ENCODE data around the gene VEGFA.

The VEGFA gene

DNA sequence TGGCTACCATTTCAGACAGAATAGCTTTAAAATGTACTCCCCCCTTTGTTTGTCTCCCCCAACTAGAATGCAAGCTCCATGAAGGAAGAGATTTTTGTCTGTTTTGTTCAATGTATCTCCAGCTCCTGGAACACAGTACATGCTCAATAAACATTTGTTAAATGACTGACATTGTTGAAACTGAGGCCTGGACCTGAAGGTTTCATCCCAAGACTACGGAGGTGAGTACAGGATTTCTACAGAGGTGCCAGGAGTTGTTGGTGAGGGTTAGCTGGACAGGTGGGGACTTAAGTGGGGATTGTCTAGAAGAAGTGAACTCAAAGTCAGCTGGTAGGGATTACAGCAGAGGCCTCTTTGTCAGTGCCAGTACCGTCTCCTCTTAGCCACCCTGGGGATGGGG is 19.4 kb downstream of the VEGFA start:
- Histone ChIP-seq H3K9ac (ENCODE audit: low read length) (no peak overlapping the region), H3K4me2 (ENCODE audit: low read length) (no peak overlapping the region), H3K4me3 (ENCODE audit: low read length) (no peak overlapping the region), H3K27ac (ENCODE audit: low read length) (no peak overlapping the region), H3K4me1 (ENCODE audit: low read length) (no peaks in the 10 kb centered on the region), H3K79me2 (ENCODE audit: low read length) (no peaks in the 10 kb centered on the region), H3K36me3 (replicated peaks; ENCODE audit: low read depth, low read length) (peaks cover 22% of the 10 kb centered on the region), H3K27me3 (ENCODE audit: low read depth, low read length) (no peaks in the 10 kb centered on the region), H4K20me1 (ENCODE audit: insufficient read depth, low read length) (peaks cover 19% of the 10 kb centered on the region), H3K9me3 (ENCODE audit: insufficient read depth, low read length) (no peaks in the 10 kb centered on the region), H2AFZ (ENCODE audit: low read depth, low read length) (no peak overlapping the region)
- TF ChIP-seq EZH2phosphoT487 (IDR thresholded peaks at IDR 0.05; ENCODE audit: low read depth): no peak
- TF ChIP-seq, protein P1, sequence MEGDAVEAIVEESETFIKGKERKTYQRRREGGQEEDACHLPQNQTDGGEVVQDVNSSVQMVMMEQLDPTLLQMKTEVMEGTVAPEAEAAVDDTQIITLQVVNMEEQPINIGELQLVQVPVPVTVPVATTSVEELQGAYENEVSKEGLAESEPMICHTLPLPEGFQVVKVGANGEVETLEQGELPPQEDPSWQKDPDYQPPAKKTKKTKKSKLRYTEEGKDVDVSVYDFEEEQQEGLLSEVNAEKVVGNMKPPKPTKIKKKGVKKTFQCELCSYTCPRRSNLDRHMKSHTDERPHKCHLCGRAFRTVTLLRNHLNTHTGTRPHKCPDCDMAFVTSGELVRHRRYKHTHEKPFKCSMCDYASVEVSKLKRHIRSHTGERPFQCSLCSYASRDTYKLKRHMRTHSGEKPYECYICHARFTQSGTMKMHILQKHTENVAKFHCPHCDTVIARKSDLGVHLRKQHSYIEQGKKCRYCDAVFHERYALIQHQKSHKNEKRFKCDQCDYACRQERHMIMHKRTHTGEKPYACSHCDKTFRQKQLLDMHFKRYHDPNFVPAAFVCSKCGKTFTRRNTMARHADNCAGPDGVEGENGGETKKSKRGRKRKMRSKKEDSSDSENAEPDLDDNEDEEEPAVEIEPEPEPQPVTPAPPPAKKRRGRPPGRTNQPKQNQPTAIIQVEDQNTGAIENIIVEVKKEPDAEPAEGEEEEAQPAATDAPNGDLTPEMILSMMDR (IDR thresholded peaks at IDR 0.05; ENCODE audit: low read depth, low read length): no peak

DNA sequence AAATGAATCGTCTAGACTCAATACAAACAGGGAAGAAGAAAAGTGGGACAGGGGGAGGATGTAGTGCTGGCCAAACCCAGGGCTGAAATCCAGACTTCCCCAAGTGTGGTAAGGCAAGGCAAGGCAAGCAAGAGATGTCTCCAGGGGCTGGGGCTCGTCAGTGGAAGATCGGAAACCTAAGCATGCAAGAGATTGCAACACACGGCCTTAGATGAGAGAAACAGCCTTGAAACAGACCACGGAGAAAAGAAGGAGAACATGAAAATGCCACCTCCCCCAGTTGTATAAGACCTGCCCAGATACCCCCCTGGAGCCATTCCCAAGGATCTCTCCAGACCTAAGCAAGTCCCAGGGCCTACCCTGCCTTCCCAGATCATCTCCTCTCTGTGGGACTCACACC is 20.0 kb downstream of the VEGFA start:
- H4K20me1 ChIP-seq (ENCODE audit: insufficient read depth, low read length): peaks cover 16% of the 10 kb centered on the region
- no peak overlapping the region for H3K9ac ChIP-seq (ENCODE audit: low read length)
- H3K4me3 ChIP-seq (ENCODE audit: low read length): no peak overlapping the region
- H2AFZ ChIP-seq (ENCODE audit: low read depth, low read length): no peak overlapping the region
- no peak overlapping the region for H3K27ac ChIP-seq (ENCODE audit: low read length)
- no peak overlapping the region for H3K4me2 ChIP-seq (ENCODE audit: low read length)
- no peaks in the 10 kb centered on the region for H3K27me3 ChIP-seq (ENCODE audit: low read depth, low read length)
- H3K79me2 ChIP-seq (ENCODE audit: low read length): no peaks in the 10 kb centered on the region
- H3K4me1 ChIP-seq (ENCODE audit: low read length): no peaks in the 10 kb centered on the region
- no peaks in the 10 kb centered on the region for H3K9me3 ChIP-seq (ENCODE audit: insufficient read depth, low read length)
- H3K36me3 ChIP-seq (replicated peaks; ENCODE audit: low read depth, low read length): peaks cover 18% of the 10 kb centered on the region
- TF ChIP-seq, protein P1 (IDR thresholded peaks at IDR 0.05; ENCODE audit: low read depth, low read length): no peak
- TF ChIP-seq EZH2phosphoT487 (IDR thresholded peaks at IDR 0.05; ENCODE audit: low read depth): no peak

DNA sequence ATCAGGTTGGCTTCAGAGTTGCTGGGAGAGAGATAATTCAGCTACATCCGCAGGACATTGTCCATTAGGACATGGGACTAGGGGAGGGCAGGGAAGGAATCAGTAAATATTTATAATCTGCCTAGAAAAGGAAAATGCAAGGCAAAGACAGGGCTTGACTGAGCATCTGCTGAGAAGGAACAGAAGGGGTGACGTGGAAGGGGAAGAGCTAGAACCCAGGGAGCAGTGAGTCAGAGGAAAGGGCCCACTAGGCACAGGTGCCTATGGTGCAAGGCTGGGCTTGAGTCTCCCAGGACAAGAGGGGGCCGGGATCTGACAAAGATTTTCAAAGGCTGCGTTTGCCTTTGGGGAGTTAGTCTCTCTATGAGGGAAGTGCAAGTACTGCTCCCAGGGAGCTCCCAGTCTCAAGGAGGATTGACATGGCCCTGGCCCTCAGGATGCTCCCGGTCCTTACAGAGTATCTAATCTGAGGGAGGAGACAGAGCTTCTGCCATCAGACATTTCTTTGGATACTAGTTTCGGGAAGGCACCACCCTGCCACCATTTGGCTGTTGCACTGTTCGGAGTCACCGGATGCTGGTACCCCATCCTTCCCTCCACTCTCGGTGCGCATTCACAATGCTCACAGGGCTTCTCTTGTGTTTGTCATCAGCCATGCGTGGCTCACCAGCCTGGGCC is 21.9 kb downstream of the VEGFA start:
- no peaks in the 10 kb centered on the region for H3K79me2 ChIP-seq (ENCODE audit: low read length)
- H4K20me1 ChIP-seq (ENCODE audit: insufficient read depth, low read length): peaks cover 4% of the 10 kb centered on the region; the same call in 1 of the 2 replicates
- H3K9me3 ChIP-seq (ENCODE audit: insufficient read depth, low read length): no peaks in the 10 kb centered on the region
- H2AFZ ChIP-seq (ENCODE audit: low read depth, low read length): no peak overlapping the region
- no peak overlapping the region for H3K9ac ChIP-seq (ENCODE audit: low read length)
- H3K4me2 ChIP-seq (ENCODE audit: low read length): no peak overlapping the region
- H3K4me1 ChIP-seq (ENCODE audit: low read length): no peaks in the 10 kb centered on the region
- no peak overlapping the region for H3K4me3 ChIP-seq (ENCODE audit: low read length)
- H3K36me3 ChIP-seq (replicated peaks; ENCODE audit: low read depth, low read length): peaks cover 7% of the 10 kb centered on the region
- H3K27me3 ChIP-seq (ENCODE audit: low read depth, low read length): no peaks in the 10 kb centered on the region
- TF ChIP-seq, protein P1 (IDR thresholded peaks at IDR 0.05; ENCODE audit: low read depth, low read length): no peak
- TF ChIP-seq EZH2phosphoT487 (IDR thresholded peaks at IDR 0.05; ENCODE audit: low read depth): no peak
- H3K27ac ChIP-seq (ENCODE audit: low read length): no peak overlapping the region

DNA sequence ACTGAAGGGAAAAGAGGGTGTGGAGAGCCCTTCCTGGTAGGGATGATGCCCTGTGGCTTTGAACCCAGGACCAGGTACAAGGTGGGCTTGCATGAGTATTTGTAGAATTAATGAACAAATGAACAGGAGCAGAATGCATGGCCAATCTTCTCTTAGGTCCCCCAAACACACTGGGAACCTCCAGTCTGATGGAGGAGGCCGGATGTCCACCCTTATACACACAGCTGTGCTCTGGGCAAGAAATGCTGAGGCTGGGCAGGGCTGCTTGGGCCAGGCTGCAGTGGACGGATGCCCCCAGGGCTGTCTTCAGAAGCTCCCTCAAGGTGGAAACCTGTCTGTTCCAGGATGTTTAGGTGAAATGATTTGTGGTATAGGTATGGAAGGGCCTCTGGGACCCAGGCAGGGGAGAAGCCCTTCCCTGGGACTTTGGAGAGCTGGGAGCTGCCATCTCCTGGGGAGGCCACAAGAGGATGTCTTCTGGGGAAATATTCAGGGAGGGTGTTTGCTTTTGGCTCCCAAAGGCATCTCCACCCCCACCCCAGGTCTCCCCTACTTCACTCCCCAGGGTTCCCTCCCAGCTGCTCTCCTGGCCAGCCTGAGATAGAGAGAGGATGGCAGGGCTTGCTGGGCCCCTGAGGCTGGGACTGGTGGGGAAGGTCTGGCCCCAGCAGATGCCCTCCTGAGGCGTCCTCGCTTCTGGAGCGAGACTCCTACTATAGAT is 23.3 kb downstream of the VEGFA start:
- no peak for TF ChIP-seq EZH2phosphoT487 (IDR thresholded peaks at IDR 0.05; ENCODE audit: low read depth)
- TF ChIP-seq, protein P1 (IDR thresholded peaks at IDR 0.05; ENCODE audit: low read depth, low read length): no peak
- no peak overlapping the region for H3K4me3 ChIP-seq (ENCODE audit: low read length)
- H3K4me2 ChIP-seq (ENCODE audit: low read length): no peak overlapping the region
- H3K79me2 ChIP-seq (ENCODE audit: low read length): no peaks in the 10 kb centered on the region
- H3K9me3 ChIP-seq (ENCODE audit: insufficient read depth, low read length): no peaks in the 10 kb centered on the region
- H3K9ac ChIP-seq (ENCODE audit: low read length): no peak overlapping the region
- H3K27me3 ChIP-seq (ENCODE audit: low read depth, low read length): no peaks in the 10 kb centered on the region
- peaks cover under 1% of the 10 kb centered on the region for H3K4me1 ChIP-seq (ENCODE audit: low read length)
- H3K27ac ChIP-seq (ENCODE audit: low read length): no peak overlapping the region
- peaks cover 3% of the 10 kb centered on the region for H3K36me3 ChIP-seq (replicated peaks; ENCODE audit: low read depth, low read length)
- no peak overlapping the region for H2AFZ ChIP-seq (ENCODE audit: low read depth, low read length)
- no peaks in the 10 kb centered on the region for H4K20me1 ChIP-seq (ENCODE audit: insufficient read depth, low read length)

Measured in OCI-LY3 (cell line).